HG03108 (cell line): ENCODE results near the gene PTPN13.

Experiments used
- ATAC-seq: cut with Tn5 transposase; IDR thresholded peaks from one replicate; pipeline ENCODE4 v1.9.1; 2021; ENCODE audit warnings: moderate library complexity; ENCODE audit not compliant: unreplicated experiment

Gene PTPN13

DNA sequence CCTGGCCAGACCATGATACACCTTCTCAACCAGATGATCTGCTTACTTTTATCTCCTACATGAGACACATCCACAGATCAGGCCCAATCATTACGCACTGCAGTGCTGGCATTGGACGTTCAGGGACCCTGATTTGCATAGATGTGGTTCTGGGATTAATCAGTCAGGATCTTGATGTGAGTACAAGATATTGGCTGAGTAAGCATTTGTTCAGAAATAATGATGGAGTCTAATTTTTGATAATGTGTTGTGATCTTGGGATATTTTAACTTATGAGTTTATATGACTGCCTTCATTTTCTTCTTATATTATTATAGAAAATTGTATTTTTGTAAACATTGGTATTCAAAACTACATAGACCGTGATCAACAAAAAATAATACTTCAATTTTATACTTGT, 215.7 kb downstream of the PTPN13 start:
- ATAC-seq: no peak

DNA sequence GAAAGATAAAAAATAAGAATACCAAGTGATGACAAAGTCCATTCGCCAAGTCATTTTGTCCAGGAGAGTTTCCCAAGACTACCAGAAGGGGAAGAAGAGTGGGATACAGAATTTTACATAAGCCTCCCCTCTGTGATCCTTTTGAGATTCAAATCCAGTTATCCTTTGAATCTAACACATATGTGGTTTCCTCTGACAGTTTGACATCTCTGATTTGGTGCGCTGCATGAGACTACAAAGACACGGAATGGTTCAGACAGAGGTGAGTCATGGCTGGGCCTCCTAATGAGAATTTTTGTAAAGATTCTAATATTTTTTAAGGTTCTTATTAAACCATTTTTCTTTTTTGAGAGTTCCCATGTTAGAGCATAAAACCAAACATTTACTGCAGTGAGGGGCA, 216.7 kb downstream of the PTPN13 start:
- ATAC-seq: no peak

DNA sequence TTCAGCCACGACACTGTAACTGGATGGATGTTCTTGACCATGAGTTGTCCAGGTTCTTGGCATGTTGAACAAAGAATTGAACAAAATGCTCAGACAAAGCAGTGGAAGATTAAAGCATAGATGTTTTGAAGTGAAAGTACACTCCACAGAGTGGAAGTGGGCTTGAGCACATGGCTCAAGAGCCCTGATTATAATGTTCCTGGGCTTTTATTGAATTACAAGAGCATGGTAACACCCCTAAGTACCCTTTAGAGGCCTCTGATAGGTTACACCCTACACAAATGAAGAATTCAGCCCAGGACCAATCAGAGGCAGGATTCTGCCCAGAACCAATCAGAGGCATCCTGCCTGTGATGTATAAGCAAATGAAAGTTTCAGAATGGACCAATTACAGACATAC, 221.5 kb downstream of the PTPN13 start:
- ATAC-seq: no peak

DNA sequence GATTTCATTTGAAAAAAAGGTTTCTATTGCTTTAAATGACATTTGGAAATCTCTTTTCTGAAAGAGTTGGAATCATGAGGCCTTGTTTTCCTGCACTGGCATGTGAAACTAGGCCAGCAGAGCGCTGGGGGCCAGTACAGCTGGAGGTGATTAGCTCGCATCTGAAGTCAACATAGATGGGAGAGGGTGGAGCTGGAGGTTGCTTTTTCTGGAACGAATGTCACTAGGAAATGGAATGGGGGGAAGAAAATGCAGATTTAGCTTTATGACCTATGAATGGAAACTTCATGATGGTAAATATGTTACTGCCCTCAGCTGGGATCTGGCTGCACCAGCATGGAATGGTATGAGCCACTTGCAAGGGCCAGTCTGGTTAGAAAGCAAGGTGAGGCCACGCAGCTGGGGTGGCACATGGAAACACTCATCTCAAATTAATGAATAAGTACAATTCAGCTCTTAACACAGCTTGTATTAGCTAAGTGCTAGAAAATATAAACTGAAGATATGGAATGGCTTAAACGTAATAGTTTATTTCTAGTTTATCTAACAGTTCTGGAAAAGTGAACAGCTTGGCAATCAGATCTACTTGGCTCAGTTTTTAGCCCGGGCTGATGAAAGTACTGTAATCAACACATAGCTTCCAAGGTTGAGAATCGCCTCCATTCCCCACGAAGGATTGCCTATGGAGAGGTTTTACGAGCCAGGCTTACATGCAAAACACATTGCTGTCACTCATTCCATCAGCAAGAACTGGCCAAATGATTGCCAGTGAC, 222.6 kb downstream of the PTPN13 start:
- no peak for ATAC-seq

DNA sequence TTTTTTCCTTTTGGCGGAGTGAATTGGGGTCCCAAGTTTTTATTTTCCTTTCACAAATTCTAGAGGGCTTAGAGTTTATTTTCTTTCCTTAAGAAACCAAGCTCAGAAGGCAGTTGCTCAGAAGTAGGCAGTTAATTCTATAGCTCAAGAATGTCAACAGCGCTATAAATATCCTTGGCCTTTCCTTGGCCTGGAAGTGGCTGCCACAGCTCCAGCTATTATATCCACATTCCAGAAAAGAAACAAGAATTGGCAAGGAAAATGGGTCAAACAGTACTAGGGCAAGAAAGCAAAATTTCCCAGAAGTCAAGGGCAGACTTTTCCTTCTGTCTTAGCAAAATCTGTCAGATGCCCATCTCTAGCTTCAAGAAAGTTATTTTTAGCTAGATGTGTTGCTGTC, 224.1 kb downstream of the PTPN13 start:
- ATAC-seq: no peak

DNA sequence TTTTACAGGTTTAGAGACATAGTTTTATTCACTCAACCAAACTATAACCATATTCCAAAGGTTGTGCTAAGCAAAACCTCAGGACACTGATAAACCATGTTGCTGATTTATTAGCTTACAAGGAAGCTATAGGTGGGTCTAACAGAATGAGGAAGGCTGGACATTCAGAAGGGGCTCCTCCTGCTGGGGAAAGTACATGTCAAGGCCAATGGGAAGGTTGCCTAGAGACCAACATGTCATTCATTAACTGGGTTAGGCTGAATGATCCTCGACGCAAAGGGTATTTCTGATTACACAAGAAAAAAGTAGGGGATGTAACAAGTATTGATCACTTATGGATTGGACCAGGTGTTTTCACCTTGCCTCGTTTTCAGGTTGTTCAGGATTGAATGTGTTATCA, 224.7 kb downstream of the PTPN13 start:
- ATAC-seq: no peak

DNA sequence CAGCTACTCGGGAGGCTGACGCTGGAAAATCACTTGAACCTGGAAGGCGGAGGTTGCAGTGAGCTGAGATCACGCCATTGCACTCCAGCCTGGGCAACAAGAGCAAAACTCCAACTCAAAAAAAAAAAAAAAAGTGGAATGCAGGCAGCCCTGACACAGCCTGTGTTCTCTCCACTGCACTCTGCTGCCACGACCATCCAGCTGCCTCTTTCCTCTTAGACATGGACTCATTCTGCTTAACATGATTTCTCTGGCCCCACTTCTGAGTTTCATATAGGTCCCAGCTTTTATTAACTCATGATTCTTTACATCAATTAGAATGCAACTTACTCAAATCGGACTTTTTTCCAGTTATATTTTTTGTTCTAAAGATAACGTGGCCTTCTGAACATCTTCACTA, 225.4 kb downstream of the PTPN13 start:
- ATAC-seq: no peak

DNA sequence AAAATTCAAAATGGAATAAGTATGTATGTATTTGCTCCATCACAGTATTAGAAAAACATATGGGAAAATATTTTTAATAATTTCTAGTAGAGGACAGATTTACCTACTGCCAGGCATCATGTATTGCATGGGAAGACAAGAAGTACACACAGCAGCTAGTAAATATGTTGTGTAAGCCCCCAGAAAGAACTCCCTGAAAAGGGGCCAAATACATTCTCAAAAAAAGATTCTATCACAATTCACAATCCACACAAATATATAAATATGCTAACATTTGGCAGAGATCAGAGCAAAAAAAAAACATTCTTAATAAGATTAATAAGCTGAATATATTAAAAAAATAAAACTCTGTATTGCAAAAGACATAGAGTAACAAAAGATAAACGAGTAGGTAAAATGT, 227.0 kb downstream of the PTPN13 start:
- no peak for ATAC-seq

DNA sequence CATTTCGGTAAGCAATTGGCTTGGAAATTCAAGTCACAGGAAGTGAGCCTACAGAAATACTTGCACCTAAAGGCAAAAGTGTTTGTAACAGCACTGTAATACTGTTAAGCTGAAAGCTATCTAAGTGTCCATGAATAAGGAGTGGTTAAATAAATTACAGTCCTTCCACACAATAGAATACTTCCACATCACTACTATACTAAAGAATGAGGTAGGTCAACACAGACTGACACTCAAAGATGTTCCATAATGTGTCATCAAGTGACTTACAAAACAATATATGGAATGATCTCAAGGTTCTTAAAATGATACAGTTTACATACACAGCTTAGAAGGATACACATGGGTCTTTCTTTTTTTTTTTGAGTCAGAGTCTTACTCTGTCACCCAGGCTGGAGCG, 228.0 kb downstream of the PTPN13 start:
- ATAC-seq: no peak

DNA sequence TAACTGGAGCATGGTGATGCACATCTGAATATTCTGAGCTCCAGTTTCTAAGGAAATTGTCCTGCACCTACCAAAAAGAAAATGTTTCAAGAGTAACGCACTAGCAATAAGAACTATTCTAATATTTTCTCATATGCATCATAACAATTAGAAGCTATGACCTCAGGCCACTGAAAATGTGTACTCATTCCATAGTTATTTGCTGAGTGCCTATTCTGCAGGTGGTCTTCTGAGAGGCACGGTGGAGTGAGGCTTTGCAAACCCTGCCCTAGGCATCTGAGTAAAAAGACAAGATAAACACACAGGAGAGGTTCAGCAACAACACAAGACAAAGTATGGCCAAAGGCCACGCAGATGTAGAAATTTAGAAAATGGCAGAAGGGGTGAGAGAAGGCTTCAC, 231.4 kb downstream of the PTPN13 start:
- ATAC-seq: no peak

DNA sequence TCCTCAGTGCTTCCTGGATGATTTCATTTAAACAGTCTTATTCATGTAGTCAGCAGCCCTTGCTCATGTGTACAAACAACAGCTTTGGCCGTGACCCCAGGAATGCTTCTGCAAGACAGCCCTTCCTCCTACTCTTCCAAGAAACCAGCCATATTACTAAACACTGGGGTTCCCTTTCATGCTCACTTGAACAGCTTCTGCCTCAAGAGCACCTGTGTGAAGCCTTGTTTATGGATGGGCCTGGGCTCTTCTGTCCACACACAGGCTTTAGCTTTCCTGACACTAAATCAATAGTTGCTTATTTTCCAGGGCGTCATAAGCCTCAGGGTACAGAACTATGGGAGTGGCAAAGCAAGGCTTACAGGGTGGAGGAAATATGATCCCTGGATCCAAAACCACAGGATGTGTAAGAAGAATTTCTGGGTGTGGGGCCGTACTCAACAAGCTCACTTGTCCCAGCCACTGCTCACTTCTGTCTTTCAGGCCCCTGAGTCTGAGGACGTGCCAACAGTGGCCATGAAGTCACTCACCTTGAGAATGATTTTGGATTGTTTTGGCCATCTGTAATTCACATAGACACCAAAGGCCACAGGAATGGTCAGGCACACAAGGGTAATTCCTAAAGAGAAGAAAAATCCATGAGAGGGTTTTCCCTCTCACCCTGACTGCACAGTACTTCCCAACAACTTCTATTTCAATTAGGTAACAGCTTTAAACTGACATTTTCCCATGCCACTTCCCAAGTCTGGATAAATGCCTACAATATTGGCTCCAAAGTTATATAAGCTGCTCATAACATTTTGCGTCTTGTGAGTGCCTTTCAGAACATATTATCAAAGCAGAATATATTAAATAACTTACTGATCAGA, 237.4 kb downstream of the PTPN13 start:
- no peak for ATAC-seq

DNA sequence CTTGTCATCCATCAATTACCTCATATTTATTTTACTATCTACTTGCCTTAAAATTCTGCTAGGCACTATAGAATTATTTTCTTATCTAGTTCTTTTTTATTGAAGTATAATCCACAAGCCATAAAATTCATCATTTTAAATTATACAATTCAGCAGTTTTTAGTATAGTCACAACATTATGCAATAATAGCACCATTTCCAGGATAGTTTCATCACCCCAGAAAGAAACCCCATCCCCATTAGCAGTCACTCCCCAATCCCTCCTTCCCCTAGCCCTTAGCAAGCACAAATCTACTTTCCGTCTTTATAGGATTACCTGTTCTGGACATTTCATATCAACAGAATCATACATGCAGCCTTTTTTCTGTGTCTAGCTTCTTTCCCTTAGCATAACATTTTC, 239.5 kb downstream of the PTPN13 start:
- ATAC-seq: no peak

DNA sequence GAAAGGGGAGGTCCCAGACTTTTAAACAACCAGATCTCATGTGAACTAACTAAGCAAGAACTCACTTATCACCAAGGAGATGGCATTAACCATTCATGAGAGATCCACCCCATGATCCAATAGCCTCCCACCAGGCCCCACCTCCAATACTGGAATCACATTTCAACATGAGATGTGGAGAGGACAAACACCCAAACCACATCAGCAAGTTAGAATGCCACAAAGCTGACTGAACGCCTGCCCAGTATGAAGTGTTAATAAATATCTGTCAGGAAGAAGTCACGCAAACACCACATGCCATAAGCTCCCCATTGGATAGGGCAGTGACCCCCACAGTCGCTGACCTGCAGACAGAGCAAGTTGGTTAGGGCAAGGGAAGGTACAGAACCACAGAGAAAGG, 240.8 kb downstream of the PTPN13 start:
- ATAC-seq: no peak

DNA sequence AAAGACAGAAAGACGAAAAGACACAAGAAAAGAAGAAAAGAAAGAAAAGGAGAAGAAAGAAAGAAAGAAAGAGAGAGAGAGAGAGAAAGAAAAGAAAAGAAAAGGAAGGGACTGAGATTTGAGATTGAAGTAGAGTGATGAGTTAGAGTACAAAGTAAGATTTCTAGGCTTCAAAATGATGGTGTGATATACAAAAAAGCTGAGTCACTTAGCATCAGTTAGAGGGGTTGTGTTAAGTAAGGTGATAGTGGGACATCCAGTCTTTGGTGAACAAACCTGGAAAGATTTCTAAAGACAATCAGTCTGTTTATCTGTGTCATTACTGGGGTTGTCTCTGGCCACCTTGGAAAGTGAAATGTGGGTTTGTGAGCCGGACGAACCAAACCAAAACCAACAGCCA, 241.6 kb downstream of the PTPN13 start:
- no peak for ATAC-seq

DNA sequence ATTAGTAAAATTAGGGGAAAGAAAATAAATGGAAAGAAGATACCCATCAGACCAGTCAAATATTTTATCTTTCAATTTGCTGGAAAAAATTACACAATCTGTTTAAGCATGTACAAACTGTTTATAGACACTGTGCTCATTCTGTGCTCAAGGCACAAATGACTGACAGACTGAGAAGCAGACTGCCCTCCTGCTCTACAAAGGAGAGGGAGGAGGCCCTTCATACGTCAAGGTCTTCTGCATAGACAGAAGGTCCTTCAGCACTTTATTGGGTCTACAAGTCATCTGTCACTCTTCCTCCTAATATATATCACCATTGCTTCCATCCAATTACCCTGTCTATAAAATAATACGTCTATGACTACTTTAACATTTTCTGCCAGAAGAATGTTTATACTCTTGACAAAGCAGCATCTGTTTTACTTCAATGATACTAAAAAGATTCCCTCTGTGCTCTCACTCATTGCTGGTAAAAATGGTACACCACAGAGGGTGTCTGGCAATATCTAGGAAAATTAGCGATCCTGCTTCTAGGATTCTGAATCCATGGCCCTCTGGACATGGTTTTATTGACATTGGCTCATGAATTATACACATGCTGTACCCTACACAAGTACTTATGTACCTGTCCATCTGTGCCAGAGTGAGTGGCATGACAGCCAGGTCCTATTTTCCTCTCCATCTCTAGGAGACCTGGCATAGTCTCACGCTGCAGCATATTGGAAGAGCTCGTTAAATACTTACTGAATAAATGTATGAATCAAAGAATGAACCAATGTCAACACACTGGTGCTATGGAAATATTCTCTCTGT, 243.8 kb downstream of the PTPN13 start:
- ATAC-seq: no peak

DNA sequence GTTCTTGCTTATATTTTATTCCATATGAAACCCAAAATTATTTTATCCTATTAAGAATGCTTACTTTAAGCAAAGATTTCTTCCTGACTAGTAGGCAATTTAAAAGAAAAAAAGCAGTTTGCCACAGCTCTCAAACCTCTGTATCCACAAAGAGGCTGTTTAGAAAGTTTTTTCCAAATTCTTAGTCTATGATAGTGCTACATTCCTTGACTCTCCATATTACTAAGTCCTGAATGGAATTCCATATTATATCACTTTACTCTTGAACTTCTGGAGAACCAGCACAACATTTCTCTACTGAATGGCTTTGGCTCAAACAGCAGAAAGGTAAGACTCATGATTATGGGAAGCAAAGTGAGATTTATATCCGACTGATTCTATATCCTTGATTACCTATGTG, 246.7 kb downstream of the PTPN13 start:
- ATAC-seq: no peak

DNA sequence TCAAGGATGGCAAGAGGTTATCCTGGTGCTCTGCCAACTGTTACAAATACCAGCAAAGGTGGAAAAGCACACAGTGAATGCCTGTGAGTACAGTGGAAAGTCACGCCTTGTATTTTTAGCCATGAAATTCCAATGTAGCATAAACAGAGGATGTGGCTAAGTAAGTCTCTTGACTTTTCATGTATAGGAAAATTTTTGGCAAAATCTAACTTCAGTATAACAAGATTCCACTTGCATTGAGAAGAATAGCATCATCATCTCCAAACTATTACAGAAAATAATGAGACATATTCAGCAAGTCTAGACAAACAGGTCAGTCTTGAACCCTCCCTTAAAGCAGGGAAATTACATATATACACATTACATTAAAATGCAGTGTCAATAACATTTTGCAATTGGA, 247.2 kb downstream of the PTPN13 start:
- ATAC-seq: no peak

DNA sequence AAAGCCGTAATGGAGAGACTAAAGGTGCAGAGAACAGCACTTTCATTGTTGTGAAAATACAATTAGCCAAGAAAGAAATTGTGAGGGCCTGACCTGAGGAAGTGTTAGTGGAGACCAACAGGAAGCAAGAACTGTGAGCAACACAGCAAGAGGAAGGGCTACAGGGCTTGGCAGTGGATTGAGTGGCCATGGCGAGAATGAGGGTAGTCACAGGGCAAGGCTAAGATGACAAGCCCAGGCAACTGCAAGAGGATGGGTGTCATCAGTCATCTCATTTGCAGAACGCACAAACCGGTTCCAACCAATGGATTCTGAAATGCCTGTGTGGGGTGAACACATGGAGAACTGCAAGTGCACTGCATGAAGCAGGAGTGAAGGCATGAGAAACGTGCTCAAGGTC, 251.5 kb downstream of the PTPN13 start:
- no peak for ATAC-seq

DNA sequence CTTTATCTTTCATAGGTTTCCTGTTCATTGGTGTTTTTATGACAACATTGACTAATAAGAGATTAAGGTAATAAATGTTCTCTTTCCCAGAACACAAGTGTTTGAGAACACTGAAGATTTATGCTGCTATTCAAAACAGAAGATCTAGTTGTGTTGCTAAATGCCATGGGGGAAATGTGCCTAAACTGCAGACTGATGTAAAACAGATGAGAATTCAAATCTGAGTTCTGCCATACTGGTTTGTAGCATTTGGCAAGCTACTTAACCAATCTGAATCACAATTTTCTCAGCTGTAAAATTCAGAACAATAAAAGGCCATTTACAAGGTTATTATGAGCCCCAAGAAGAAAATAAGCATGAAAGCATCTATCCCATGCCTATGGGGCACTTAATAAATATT, 252.8 kb downstream of the PTPN13 start:
- ATAC-seq: no peak

DNA sequence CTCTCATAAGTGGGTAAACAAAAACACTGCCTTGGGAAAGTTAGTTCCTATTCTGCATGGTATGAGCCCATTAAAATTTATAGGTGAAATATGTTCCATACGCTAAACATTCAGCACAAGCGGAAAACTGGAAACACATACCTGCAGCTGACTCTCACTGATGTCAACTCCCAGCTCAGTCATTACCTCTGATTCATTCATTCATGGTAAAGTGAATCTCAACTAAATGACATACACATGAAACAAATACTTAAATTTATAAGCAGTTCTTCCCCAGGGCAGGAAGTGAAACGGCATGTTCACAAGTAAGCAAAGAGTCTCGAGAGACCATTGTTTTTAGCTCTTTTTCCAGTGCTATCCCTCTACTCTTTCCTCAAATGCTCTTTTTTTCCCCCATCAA, 253.5 kb downstream of the PTPN13 start:
- no peak for ATAC-seq

DNA sequence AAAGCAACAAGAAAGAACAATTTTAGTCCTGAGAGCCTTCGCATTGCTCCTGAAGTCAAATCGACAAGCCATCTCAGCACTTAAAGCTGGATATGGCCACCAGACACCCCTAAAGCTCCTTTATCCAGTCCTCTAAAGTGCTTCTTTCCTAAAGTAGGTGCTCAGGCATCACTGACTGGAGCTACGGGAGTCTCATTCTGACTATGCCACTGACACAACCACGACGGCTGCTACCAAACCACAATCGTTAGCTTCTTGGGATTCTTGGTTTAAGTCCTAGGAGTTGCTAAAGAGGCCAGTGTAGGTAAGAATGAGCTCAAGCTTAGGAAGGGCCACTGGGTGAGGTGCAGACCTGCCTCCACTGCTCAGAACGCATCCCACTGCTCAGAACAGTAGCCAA, 254.0 kb downstream of the PTPN13 start:
- no peak for ATAC-seq
